Heart left ventricle (tissue), 16 donors: Measurements from ENCODE around the gene GOLGB1. TPM values are rescaled to one million over a fixed set of nuclear protein-coding genes. Genes with fewer than 3 reads are reported as not detected.

Experiments used
- ATAC-seq, 4 donors: fragments of 200-7000 bp; cut with Tn5 transposase; one replicate each; pipeline ENCODE4 v1.9.1; 2020 to 2022; ENCODE audit warnings: moderate library complexity in 4 of 4, mild to moderate bottlenecking in 3 of 4, moderate number of reproducible peaks in 1 of 4
- DNase-seq, 5 donors: peaks; one replicate each; pipeline ENCODE4 v3.0.0-alpha.2; 2020
- H3K27ac ChIP-seq, 12 donors: fragments of 200-600 bp; sonication (generic) in 4 of 12; one replicate each; pipeline versions ENCODE4 v1.5.0 to v1.8.0; 2016 to 2022; ENCODE audit warnings: mild to moderate bottlenecking in 2 of 12
- H3K27me3 ChIP-seq, 9 donors: fragments of 200-600 bp; sonication (generic) in 2 of 9; one replicate each; pipeline versions ENCODE4 v1.5.1 to v1.8.0; 2016 to 2022; ENCODE audit warnings: mild to moderate bottlenecking in 3 of 9
- H3K36me3 ChIP-seq, 9 donors: fragments of 200-600 bp; sonication (generic) in 2 of 9; one replicate each; pipeline versions ENCODE4 v1.5.0 to v1.8.0; 2018 to 2022; ENCODE audit warnings: mild to moderate bottlenecking in 2 of 9
- H3K4me1 ChIP-seq, 12 donors: fragments of 200-600 bp; sonication (generic) in 4 of 12; one replicate each; pipeline versions ENCODE4 v1.5.0 to v1.8.0; 2016 to 2022; ENCODE audit warnings: mild to moderate bottlenecking in 3 of 12
- H3K4me3 ChIP-seq, 12 donors: fragments of 200-600 bp; sonication (generic) in 4 of 12; one replicate each; pipeline versions ENCODE4 v1.5.0 to v1.8.0; 2017 to 2022; ENCODE audit warnings: mild to moderate bottlenecking in 9 of 12, moderate library complexity in 4 of 12
- H3K9me3 ChIP-seq, 12 donors: fragments of 200-600 bp; sonication (generic) in 4 of 12; one replicate each; pipeline versions ENCODE4 v1.5.0 to v1.8.0; 2016 to 2022; ENCODE audit warnings: mild to moderate bottlenecking in 1 of 12
- POLR2A ChIP-seq, 2 donors: fragments of 450-650 bp; IDR thresholded peaks; one replicate each; pipeline ENCODE4 v1.6.1; 2017; ENCODE audit warnings: antibody characterized with exemption in 2 of 2, mild to moderate bottlenecking in 2 of 2, moderate library complexity in 2 of 2
- WGBS, 4 donors: extraction: QIAGEN DNeasy Blood & Tissue Kit in 2 of 4; methylation state at CpG; one replicate each; pipeline versions ENCODE4 v1.1.5 to v1.1.7; 2013 to 2018; 5-methylcytosine and 5-hydroxymethylcytosine counted together
- intact Hi-C, 10 donors: fragments of 100-400 bp; cut with DNase I; formaldehyde crosslinking; loops; one replicate each; pipeline versions ENCODE4 v1.11.1 to v1.14.2; 2022
- polyA plus RNA-seq, 2 donors: library from polyadenylated mRNA; stranded (reverse); fragments of 200-250 nt; gene quantifications; one replicate each; pipeline ENCODE4 v1.2.3, GENCODE V29; 2013
- total RNA-seq, 9 donors: library from RNA; depleted of rRNA in 2 of 9; stranded (reverse); fragments of >200 nt in 2 of 9; fragmentation: NEBNext Ultra II Directional in 3 of 9; extraction: Animal tissue kit (Norgen Biotek cat#: 25700) in 3 of 9; gene quantifications; one replicate each; pipeline versions ENCODE4 v1.1.0 to v1.2.4, GENCODE V29; 2016 to 2023
- TF ChIP-seq, protein P1 (sequence below), 12 donors: fragments of 200-600 bp; sonication (generic) in 4 of 12; IDR thresholded peaks; one replicate each; pipeline versions ENCODE4 v1.5.0 to v1.8.0; 2018 to 2022; ENCODE audit warnings: antibody characterized with exemption in 12 of 12, mild to moderate bottlenecking in 5 of 12
- donor health status: ischemic (EF 13 %, LVEDD 7.1; RV severe dilation, severe dysfunction).
- donor health status: healthy with polysubstance abuse.
- donor health status: DM: no; HTN: yes; CAD: no.
- donor health status: DM: no; HTN: no; CAD: no.
- donor health status: ischemic (EF 25% LVEDD 6.9; RV normal size, moderate dysfunction).
- donor health status: ischemic (EF 25% LVEDD 5.7; RV mildly dilated, moderate dysfunction).
- donor health status: healthy.
- donor health status: DM: yes; HTN: yes; CAD: no.
- donor health status: ischemic (EF 35%, LVEDD 5.7; RV mildly dilated, moderate dysfunction).
- donor health status: nonischemic (EF 11% LVEDD 7.7; RV severe dilation, severe dysfunction).
- donor health status: DM: yes; HTN: yes; CAD: no.
- donor health status: PGD.
- donor health status: ischemic (EF 29% LVEDD 5.4; RV normal size, mild dysfunction).
- donor health status: nonischemic (EF 23%, LVEDD 6.1; RV moderate dilation, normal function).

The GOLGB1 gene
- total and polyA plus RNA-seq, 11 donors: 14.4 to 90.9 (median 44.1) TPM

DNA sequence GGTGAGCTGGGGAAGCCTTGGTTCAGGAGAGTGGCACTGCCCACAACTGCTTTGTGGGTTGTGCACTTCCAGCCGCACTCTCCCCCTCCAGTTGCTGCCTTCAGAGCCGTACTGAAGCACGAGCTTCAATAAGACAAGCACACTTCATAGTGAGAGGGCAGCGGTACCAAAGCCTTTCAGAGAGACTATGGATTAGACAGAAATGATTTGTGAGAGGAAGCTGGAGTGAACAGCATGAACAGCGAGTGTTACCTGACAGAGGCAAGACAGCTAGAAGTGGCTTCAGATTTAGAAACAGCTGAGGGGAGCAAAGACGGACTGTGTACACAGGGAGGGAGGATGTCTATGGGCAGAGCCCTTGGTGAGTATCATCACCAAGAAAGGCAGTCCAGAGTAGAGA is 119.9 kb downstream of the GOLGB1 start:
- Histone ChIP-seq H3K36me3 (peaks cover 0 to 54% (median 27%) of the 10 kb centered on the region in 9 donors), H3K27ac (peak overlapping the region in 8 of 12 donors; percentile 6 to 70 (median 60)), H3K4me3 (no peak overlapping the region), H3K9me3 (no peaks in the 10 kb centered on the region), H3K4me1 (peaks cover 0 to 34% (median 9%) of the 10 kb centered on the region in 12 donors), H3K27me3 (no peaks in the 10 kb centered on the region)
- ATAC-seq: peak; percentile 73 to 88 (median 84)
- TF ChIP-seq, protein P1, sequence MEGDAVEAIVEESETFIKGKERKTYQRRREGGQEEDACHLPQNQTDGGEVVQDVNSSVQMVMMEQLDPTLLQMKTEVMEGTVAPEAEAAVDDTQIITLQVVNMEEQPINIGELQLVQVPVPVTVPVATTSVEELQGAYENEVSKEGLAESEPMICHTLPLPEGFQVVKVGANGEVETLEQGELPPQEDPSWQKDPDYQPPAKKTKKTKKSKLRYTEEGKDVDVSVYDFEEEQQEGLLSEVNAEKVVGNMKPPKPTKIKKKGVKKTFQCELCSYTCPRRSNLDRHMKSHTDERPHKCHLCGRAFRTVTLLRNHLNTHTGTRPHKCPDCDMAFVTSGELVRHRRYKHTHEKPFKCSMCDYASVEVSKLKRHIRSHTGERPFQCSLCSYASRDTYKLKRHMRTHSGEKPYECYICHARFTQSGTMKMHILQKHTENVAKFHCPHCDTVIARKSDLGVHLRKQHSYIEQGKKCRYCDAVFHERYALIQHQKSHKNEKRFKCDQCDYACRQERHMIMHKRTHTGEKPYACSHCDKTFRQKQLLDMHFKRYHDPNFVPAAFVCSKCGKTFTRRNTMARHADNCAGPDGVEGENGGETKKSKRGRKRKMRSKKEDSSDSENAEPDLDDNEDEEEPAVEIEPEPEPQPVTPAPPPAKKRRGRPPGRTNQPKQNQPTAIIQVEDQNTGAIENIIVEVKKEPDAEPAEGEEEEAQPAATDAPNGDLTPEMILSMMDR (IDR thresholded peaks at IDR 0.05): no peak
- TF ChIP-seq POLR2A (IDR thresholded peaks at IDR 0.05): no peak
- intact Hi-C loops: no loop called here
- 49 to 68% (median 63%) methylated on average over 6 of the region's 6 CpGs for WGBS, 4 donors
- DNase-seq: peak in 2 of 5 donors; percentile 40 to 42

DNA sequence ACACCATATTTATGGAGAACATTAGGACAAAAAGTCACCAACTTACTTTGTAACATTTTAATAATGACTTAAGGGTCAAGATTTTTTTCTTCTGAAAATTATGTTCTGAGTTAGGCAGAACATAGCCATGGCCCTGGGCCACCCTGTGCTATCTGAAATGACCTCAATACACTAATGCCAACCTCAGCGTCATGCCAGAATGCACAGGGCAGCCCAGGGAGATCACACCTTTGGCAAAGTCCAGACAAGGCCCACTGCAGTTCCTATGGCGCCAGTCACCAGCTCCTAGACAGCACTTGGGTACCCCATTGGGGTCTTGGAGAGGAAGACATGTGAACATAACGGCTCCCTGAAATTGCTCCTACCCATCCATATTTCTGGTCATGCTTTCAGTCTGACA is 121.9 kb downstream of the GOLGB1 start:
- peaks cover 0 to 50% (median 19%) of the 10 kb centered on the region in 9 donors for H3K36me3 ChIP-seq
- TF ChIP-seq POLR2A (IDR thresholded peaks at IDR 0.05): no peak
- TF ChIP-seq, protein P1 (IDR thresholded peaks at IDR 0.05): no peak
- H3K27me3 ChIP-seq: no peaks in the 10 kb centered on the region
- WGBS, 4 donors: 49 to 70% (median 62%) methylated on average over 3 of the region's 3 CpGs
- ATAC-seq (peak in 2 of 4 donors; percentile 4 to 38), DNase-seq (no peak)
- H3K27ac ChIP-seq: peak overlapping the region in 5 of 12 donors; percentile 14 to 51 (median 31)
- H3K4me1 ChIP-seq: peaks cover 0 to 47% (median 12%) of the 10 kb centered on the region in 12 donors
- no peaks in the 10 kb centered on the region for H3K9me3 ChIP-seq
- H3K4me3 ChIP-seq: no peak overlapping the region
- intact Hi-C loops: loop anchor here in 1 of 10 donors (1.0 kb wide), 1 partner anchor 122 kb away; the partner anchor contains the start of gene GOLGB1

DNA sequence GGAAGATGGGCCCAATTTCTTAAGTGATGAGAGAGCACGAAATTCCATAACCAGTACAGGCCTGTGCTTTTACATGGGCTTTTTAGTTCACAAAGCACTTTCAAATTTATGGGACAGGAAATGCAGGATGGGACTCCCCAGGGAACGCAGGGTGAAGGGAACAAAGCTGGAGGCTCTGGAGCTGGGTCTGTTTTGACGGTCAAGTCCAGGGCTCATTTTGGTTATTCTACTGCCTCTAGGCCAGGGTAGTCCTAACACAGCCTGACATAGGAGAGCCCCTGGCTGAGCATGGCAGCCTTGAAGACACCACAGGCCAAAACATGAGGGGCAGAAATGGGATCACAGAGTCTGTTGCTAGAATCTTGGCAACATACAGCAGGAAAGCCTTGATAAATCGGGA is 122.3 kb downstream of the GOLGB1 start:
- H3K4me1 ChIP-seq: peaks cover 0 to 50% (median 12%) of the 10 kb centered on the region in 12 donors
- no peak for TF ChIP-seq POLR2A (IDR thresholded peaks at IDR 0.05)
- TF ChIP-seq, protein P1 (IDR thresholded peaks at IDR 0.05): no peak
- ATAC-seq: no peak

DNA sequence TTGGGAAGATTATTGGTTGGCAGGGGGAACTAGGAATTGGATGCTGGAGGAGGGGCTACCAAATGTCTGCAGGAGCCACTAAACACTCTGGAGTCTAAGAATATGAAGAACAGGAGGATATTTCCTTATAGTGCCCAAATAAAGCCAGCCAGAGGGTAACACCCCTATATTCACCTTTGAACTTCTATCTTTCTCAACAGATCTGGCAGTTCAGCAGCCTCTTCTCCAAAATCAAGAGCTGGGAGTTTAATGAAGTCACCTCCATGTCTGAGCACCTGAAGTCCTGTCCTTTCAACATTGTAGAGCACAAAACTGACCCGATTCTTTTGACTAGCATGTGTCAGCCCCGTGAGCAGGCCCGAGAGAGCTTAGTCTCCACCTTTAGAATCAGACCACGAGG is 123.0 kb downstream of the GOLGB1 start:
- ATAC-seq: no peak
- no peak overlapping the region for H3K27ac ChIP-seq
- intact Hi-C loops: no loop called here
- H3K9me3 ChIP-seq: no peaks in the 10 kb centered on the region
- no peak for DNase-seq
- H3K4me1 ChIP-seq: peaks cover 0 to 50% (median 12%) of the 10 kb centered on the region in 12 donors
- WGBS, 4 donors: 88 to 93% (median 90%) methylated on average over 4 of the region's 4 CpGs
- peaks cover 0 to 50% (median 19%) of the 10 kb centered on the region in 9 donors for H3K36me3 ChIP-seq
- H3K4me3 ChIP-seq: no peak overlapping the region
- no peak for TF ChIP-seq POLR2A (IDR thresholded peaks at IDR 0.05)
- TF ChIP-seq, protein P1 (IDR thresholded peaks at IDR 0.05): no peak
- no peaks in the 10 kb centered on the region for H3K27me3 ChIP-seq

More for the DNA sequence above, 122.3 kb downstream of the GOLGB1 start:
- Histone ChIP-seq H3K9me3 (no peaks in the 10 kb centered on the region), H3K4me3 (no peak overlapping the region), H3K27ac (peak overlapping the region in 4 of 12 donors; percentile 14 to 51 (median 30)), H3K36me3 (peaks cover 0 to 53% (median 19%) of the 10 kb centered on the region in 9 donors), H3K27me3 (no peaks in the 10 kb centered on the region)
- intact Hi-C loops: loop anchor here in 1 of 10 donors (1.0 kb wide), 1 partner anchor 122 kb away; the partner anchor contains the start of gene GOLGB1
- peak in 2 of 5 donors; percentile 21 to 38 for DNase-seq
- 61 to 79% (median 67%) methylated on average over 4 of the region's 4 CpGs for WGBS, 4 donors
